MM.1S (cell line): ENCODE data around the gene SATB2.

ENCODE experiments used
- DNase-seq: peaks from one replicate; pipeline ENCODE4 v3.0.0-alpha.2; 2015
- H2AFZ ChIP-seq: fragments of 300-600 bp; sonication (generic); 2 replicates; pipeline ENCODE4 v1.6.0; 2016; ENCODE audit warnings: antibody characterized with exemption, low read length
- H3F3A ChIP-seq: fragments of 300-600 bp; sonication (generic); 2 replicates; pipeline ENCODE4 v1.6.1; 2016; ENCODE audit warnings: mild to moderate bottlenecking, antibody characterized with exemption, low read length, moderate library complexity, mixed read lengths; ENCODE audit not compliant: insufficient read depth
- H3K27ac ChIP-seq: fragments of 300-600 bp; sonication (generic); 2 replicates; pipeline ENCODE4 v1.5.1; 2016; ENCODE audit warnings: mild to moderate bottlenecking, low read length
- H3K27me3 ChIP-seq: fragments of 300-600 bp; sonication (generic); replicated peaks from 2 replicates; pipeline ENCODE4 v1.6.0; 2016; ENCODE audit warnings: low read length; ENCODE audit not compliant: insufficient read depth
- H3K36me3 ChIP-seq: fragments of 300-600 bp; sonication (generic); replicated peaks from 2 replicates; pipeline ENCODE4 v1.6.1; 2016; ENCODE audit warnings: mild to moderate bottlenecking, low read length, mixed read lengths; ENCODE audit not compliant: insufficient read depth
- H3K4me1 ChIP-seq: fragments of 300-600 bp; sonication (generic); 2 replicates; pipeline ENCODE4 v1.6.1; 2016; ENCODE audit warnings: low read length, mixed read lengths
- H3K4me2 ChIP-seq: fragments of 300-600 bp; sonication (generic); 2 replicates; pipeline ENCODE4 v1.6.0; 2016; ENCODE audit warnings: low read depth, low read length
- H3K4me3 ChIP-seq: fragments of 300-600 bp; sonication (generic); 2 replicates; pipeline ENCODE4 v1.5.1; 2016; ENCODE audit warnings: low read length, mixed read lengths
- H3K79me2 ChIP-seq: fragments of 300-600 bp; sonication (generic); 2 replicates; pipeline ENCODE4 v1.6.1; 2016; ENCODE audit warnings: mixed run types, low read length, mixed read lengths
- H3K9ac ChIP-seq: fragments of 300-600 bp; sonication (generic); 2 replicates; pipeline ENCODE4 v1.6.1; 2016; ENCODE audit warnings: low read length, mixed read lengths
- H3K9me2 ChIP-seq: fragments of 300-600 bp; sonication (generic); replicated peaks from 2 replicates; pipeline ENCODE4 v1.6.1; 2016; ENCODE audit warnings: mild to moderate bottlenecking, low read length, mixed read lengths; ENCODE audit not compliant: insufficient read depth
- H3K9me3 ChIP-seq: fragments of 300-600 bp; sonication (generic); replicated peaks from 2 replicates; pipeline ENCODE4 v1.6.1; 2016; ENCODE audit warnings: mild to moderate bottlenecking, low read length, mixed read lengths; ENCODE audit not compliant: insufficient read depth
- H4K20me1 ChIP-seq: fragments of 300-600 bp; sonication (generic); 2 replicates; pipeline ENCODE4 v1.6.1; 2016; ENCODE audit warnings: mild to moderate bottlenecking, low read length, moderate library complexity, mixed read lengths; ENCODE audit not compliant: insufficient read depth
- EZH2 ChIP-seq: fragments of 300-600 bp; sonication (generic); optimal IDR thresholded peaks from 2 replicates; pipeline ENCODE3; 2017; ENCODE audit warnings: low read depth, mild to moderate bottlenecking, antibody characterized with exemption, low read length, mixed read lengths
- EZH2phosphoT487 ChIP-seq: fragments of 300-600 bp; sonication (generic); IDR thresholded peaks from 2 replicates; pipeline ENCODE4 v1.6.1; 2018; ENCODE audit warnings: antibody characterized with exemption, low read length
- TF ChIP-seq, protein P1 (sequence below): fragments of 300-600 bp; sonication (generic); IDR thresholded peaks from 2 replicates; pipeline ENCODE4 v1.5.1; 2016; ENCODE audit warnings: antibody characterized with exemption, low read length, mixed read lengths

The SATB2 gene

DNA sequence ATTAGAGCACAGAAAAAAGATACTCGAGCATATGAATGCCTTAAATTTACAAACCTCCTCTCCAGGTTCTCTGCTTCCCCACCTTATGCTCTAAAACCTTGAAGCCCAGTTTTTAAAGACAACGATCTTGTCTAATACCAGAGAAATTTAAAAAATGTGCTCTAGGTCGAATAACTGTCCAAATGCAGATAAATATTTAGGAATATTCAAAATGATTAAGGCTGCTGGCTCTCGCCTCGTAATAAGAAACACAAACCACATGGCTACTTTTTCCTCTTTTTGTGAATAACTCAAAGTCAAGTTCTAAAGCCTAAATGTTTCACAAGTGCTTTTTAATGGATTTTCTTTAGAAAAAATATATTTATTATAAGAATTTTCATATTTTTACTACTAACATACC is 101.3 kb downstream of the SATB2 start:
- Histone ChIP-seq H3K27me3 (no peaks in the 10 kb centered on the region), H3K27ac (no peak overlapping the region), H2AFZ (no peak overlapping the region), H3F3A (no peaks in the 10 kb centered on the region), H3K79me2 (no peaks in the 10 kb centered on the region), H3K9ac (no peak overlapping the region), H4K20me1 (no peaks in the 10 kb centered on the region), H3K4me2 (no peak overlapping the region), H3K36me3 (no peaks in the 10 kb centered on the region), H3K4me3 (no peak overlapping the region), H3K4me1 (no peaks in the 10 kb centered on the region), H3K9me3 (no peaks in the 10 kb centered on the region), H3K9me2 (no peaks in the 10 kb centered on the region)
- TF ChIP-seq EZH2 (no peak), EZH2phosphoT487 (no peak)
- TF ChIP-seq, protein P1, sequence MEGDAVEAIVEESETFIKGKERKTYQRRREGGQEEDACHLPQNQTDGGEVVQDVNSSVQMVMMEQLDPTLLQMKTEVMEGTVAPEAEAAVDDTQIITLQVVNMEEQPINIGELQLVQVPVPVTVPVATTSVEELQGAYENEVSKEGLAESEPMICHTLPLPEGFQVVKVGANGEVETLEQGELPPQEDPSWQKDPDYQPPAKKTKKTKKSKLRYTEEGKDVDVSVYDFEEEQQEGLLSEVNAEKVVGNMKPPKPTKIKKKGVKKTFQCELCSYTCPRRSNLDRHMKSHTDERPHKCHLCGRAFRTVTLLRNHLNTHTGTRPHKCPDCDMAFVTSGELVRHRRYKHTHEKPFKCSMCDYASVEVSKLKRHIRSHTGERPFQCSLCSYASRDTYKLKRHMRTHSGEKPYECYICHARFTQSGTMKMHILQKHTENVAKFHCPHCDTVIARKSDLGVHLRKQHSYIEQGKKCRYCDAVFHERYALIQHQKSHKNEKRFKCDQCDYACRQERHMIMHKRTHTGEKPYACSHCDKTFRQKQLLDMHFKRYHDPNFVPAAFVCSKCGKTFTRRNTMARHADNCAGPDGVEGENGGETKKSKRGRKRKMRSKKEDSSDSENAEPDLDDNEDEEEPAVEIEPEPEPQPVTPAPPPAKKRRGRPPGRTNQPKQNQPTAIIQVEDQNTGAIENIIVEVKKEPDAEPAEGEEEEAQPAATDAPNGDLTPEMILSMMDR: no peak
- no peak for DNase-seq

DNA sequence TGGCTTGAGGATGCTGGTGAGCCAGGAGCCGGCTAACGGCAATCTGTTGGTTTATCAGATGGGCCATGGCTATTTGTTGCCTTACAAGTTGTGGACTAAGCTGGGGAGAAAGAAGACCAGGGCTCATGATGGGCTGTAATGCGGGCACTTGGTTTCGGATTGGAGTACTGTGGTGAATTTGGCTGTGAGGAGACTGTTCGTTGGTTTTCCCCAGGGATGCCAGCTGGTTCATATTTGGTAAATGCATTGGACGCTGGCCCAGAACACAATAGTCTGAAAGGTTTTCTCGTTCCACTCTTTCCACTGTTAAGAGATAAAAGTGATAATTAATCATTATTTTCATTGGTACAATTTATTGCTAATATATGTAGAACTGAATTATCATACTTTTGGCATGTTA is 108.9 kb downstream of the SATB2 start:
- Histone ChIP-seq H4K20me1 (no peaks in the 10 kb centered on the region), H3K27me3 (no peaks in the 10 kb centered on the region), H3F3A (no peaks in the 10 kb centered on the region), H3K9me3 (no peaks in the 10 kb centered on the region), H3K9ac (no peak overlapping the region), H3K36me3 (no peaks in the 10 kb centered on the region), H2AFZ (no peak overlapping the region), H3K4me1 (no peaks in the 10 kb centered on the region), H3K4me2 (no peak overlapping the region), H3K9me2 (no peaks in the 10 kb centered on the region), H3K4me3 (no peak overlapping the region), H3K79me2 (no peaks in the 10 kb centered on the region), H3K27ac (no peak overlapping the region)
- TF ChIP-seq EZH2phosphoT487: no peak
- no peak for TF ChIP-seq EZH2
- TF ChIP-seq, protein P1: no peak
- no peak for DNase-seq

DNA sequence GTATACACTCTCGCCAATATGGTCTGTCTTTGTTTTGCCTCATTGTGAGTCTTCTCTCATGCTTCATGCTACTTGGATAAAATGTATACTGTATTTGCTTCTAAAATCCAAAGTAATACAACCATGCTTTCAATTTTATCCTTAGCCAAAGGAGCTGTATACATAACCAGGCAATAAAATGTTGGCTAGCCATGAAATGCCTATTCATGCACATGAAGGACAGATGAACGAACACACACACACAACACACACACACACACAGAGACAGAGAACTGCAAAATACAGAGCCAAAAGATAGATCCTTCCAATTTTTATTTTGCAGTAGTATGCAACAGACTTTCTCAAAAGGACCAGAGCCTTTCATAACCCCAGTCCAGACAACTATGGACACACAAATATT is 113.7 kb downstream of the SATB2 start:
- Histone ChIP-seq H3K9me3 (no peaks in the 10 kb centered on the region), H3K4me1 (no peaks in the 10 kb centered on the region), H4K20me1 (no peaks in the 10 kb centered on the region), H3K27me3 (no peaks in the 10 kb centered on the region), H3K4me2 (no peak overlapping the region), H3K4me3 (no peak overlapping the region), H3K27ac (no peak overlapping the region), H3K9ac (no peak overlapping the region), H2AFZ (no peak overlapping the region), H3K36me3 (no peaks in the 10 kb centered on the region), H3K9me2 (no peaks in the 10 kb centered on the region), H3F3A (no peaks in the 10 kb centered on the region), H3K79me2 (no peaks in the 10 kb centered on the region)
- no peak for DNase-seq
- TF ChIP-seq, protein P1: no peak
- TF ChIP-seq EZH2phosphoT487 (no peak), EZH2 (no peak)
